ENCODE measurements around the gene PLXNA1. TPM values are rescaled to one million over a fixed set of nuclear protein-coding genes. Genes with fewer than 3 reads are reported as not detected.

Gene PLXNA1
- total and polyA plus RNA-seq, 8 donors, result 6.4 to 20.0 (median 8.5) TPM

GRCh38 chr3:126936853-126937425 lies 46.0 kb upstream of the PLXNA1 start:
- intact Hi-C loops (cut with DNase I), result no loop called here
- 88 to 93% methylated on average over 6 of the region's 6 CpGs for WGBS, 2 donors
- ATAC-seq, result no peak
- Histone ChIP-seq H3K4me1 (peaks cover 0 to 3% (median 0%) of the 10 kb centered on the region in 3 donors), H3K9me3 (no peaks in the 10 kb centered on the region), H3K27ac (no peak overlapping the region), H3K36me3 (no peaks in the 10 kb centered on the region), H3K4me3 (no peak overlapping the region), H3K27me3 (no peaks in the 10 kb centered on the region)
- TF ChIP-seq CTCF (IDR thresholded peaks at IDR 0.05), result no peak
- DNase-seq, result no peak
- no peak for FAIRE-seq

- Histone ChIP-seq H3K9me3 (no peaks in the 10 kb centered on the region), H3K4me3 (no peak overlapping the region), H3K4me1 (no peaks in the 10 kb centered on the region), H3K27me3 (no peaks in the 10 kb centered on the region), H3K27ac (no peak overlapping the region), H3K36me3 (no peaks in the 10 kb centered on the region)
- ATAC-seq, result no peak
- no peak for FAIRE-seq
- no peak for DNase-seq
- TF ChIP-seq CTCF (IDR thresholded peaks at IDR 0.05), result no peak
- intact Hi-C loops (cut with DNase I), result no loop called here
- 97 to 100% methylated on average over 2 of the region's 2 CpGs for WGBS, 2 donors
Measured at GRCh38 chr3:126937533-126937932, 45.4 kb upstream of the PLXNA1 start.

- ATAC-seq (peak in 1 of 4 donors; percentile 22), DNase-seq (no peak), FAIRE-seq (no peak)
- no peak overlapping the region for H3K4me3 ChIP-seq
- no peaks in the 10 kb centered on the region for H3K9me3 ChIP-seq
- 79 to 82% methylated on average over 7 of the region's 7 CpGs for WGBS, 2 donors
- TF ChIP-seq CTCF (IDR thresholded peaks at IDR 0.05), result no peak
- H3K4me1 ChIP-seq, result no peaks in the 10 kb centered on the region
- no peaks in the 10 kb centered on the region for H3K27me3 ChIP-seq
- no peaks in the 10 kb centered on the region for H3K36me3 ChIP-seq
- intact Hi-C loops (cut with DNase I), result no loop called here
- H3K27ac ChIP-seq, result no peak overlapping the region
Measured at GRCh38 chr3:126937973-126938372, 44.9 kb upstream of the PLXNA1 start.

GRCh38 chr3:126938520-126939337 lies 44.2 kb upstream of the PLXNA1 start:
- FAIRE-seq (no peak), DNase-seq (no peak), ATAC-seq (no peak)
- Histone ChIP-seq H3K27ac (no peak overlapping the region), H3K4me3 (no peak overlapping the region), H3K9me3 (no peaks in the 10 kb centered on the region), H3K27me3 (no peaks in the 10 kb centered on the region), H3K4me1 (no peaks in the 10 kb centered on the region), H3K36me3 (no peaks in the 10 kb centered on the region)
- WGBS, 2 donors, result 78 to 84% methylated on average over 8 of the region's 8 CpGs
- no peak for TF ChIP-seq CTCF (IDR thresholded peaks at IDR 0.05)
- intact Hi-C loops (cut with DNase I), result no loop called here

GRCh38 chr3:126939338-126939718 lies 43.6 kb upstream of the PLXNA1 start:
- 51 to 69% methylated on average over 4 of the region's 4 CpGs for WGBS, 2 donors
- no peak for DNase-seq
- TF ChIP-seq CTCF (IDR thresholded peaks at IDR 0.05), result no peak
- Histone ChIP-seq H3K27ac (no peak overlapping the region), H3K9me3 (no peaks in the 10 kb centered on the region), H3K36me3 (no peaks in the 10 kb centered on the region), H3K4me3 (no peak overlapping the region), H3K27me3 (no peaks in the 10 kb centered on the region), H3K4me1 (no peaks in the 10 kb centered on the region)
- ATAC-seq, result no peak
- intact Hi-C loops (cut with DNase I), result no loop called here
- no peak for FAIRE-seq
